H9 (cell line): ENCODE measurements around the gene SMU1. TPM values are rescaled to one million over a fixed set of nuclear protein-coding genes. Genes with fewer than 3 reads are reported as not detected.

Experiments
- DNase-seq: peaks from one replicate; pipeline ENCODE4 v3.0.0-alpha.2; 2017
- H2AFZ ChIP-seq: one replicate; pipeline ENCODE4 v1.6.1; 2013; ENCODE audit warnings: mild to moderate bottlenecking, low read length, control low read depth, moderate library complexity
- H2AK5ac ChIP-seq: 2 replicates; pipeline ENCODE4 v1.6.1; 2013; ENCODE audit warnings: low read length, control low read depth, mixed read lengths; ENCODE audit not compliant: insufficient read length
- H2BK120ac ChIP-seq: one replicate; pipeline ENCODE4 v1.6.1; 2013; ENCODE audit warnings: low read depth, mild to moderate bottlenecking, low read length, control low read depth, inconsistent platforms; ENCODE audit not compliant: poor library complexity, severe bottlenecking
- H2BK12ac ChIP-seq: 2 replicates; pipeline ENCODE4 v1.6.1; 2013; ENCODE audit warnings: low read length, control low read depth, mixed read lengths, low read depth; ENCODE audit not compliant: insufficient read length
- H2BK15ac ChIP-seq: 2 replicates; pipeline ENCODE4 v1.6.1; 2013; ENCODE audit warnings: low read depth, low read length, control low read depth
- H2BK20ac ChIP-seq: one replicate; pipeline ENCODE4 v1.6.1; 2013; ENCODE audit warnings: low read depth, mild to moderate bottlenecking, low read length, control low read depth, inconsistent platforms; ENCODE audit not compliant: poor library complexity, severe bottlenecking
- H2BK5ac ChIP-seq: 2 replicates; pipeline ENCODE4 v1.6.1; 2013; ENCODE audit warnings: low read length, control low read depth, mixed read lengths; ENCODE audit not compliant: insufficient read length
- H3K14ac ChIP-seq: 2 replicates; pipeline ENCODE4 v1.6.1; 2013; ENCODE audit warnings: low read length, control low read depth; ENCODE audit not compliant: insufficient read depth
- H3K18ac ChIP-seq: 2 replicates; pipeline ENCODE4 v1.6.1; 2013; ENCODE audit warnings: low read depth, mild to moderate bottlenecking, mixed read lengths, low read length, control low read depth; ENCODE audit not compliant: insufficient read length
- H3K23ac ChIP-seq: 2 replicates; pipeline ENCODE4 v1.6.1; 2013; ENCODE audit warnings: low read length, control low read depth, mixed read lengths, low read depth; ENCODE audit not compliant: insufficient read length
- H3K23me2 ChIP-seq: 2 replicates; pipeline ENCODE4 v1.6.1; 2013; ENCODE audit warnings: low read depth, mild to moderate bottlenecking, mixed read lengths, low read length, control low read depth; ENCODE audit not compliant: insufficient read length, poor library complexity, severe bottlenecking
- H3K27ac ChIP-seq: 2 replicates; pipeline ENCODE4 v1.5.1; 2013; ENCODE audit warnings: low read length, control low read depth, mixed read lengths, low read depth; ENCODE audit not compliant: insufficient read length
- H3K27me3 ChIP-seq: 2 replicates; pipeline ENCODE4 v1.6.1; 2013; ENCODE audit warnings: low read length, control low read depth, inconsistent platforms; ENCODE audit not compliant: insufficient read depth
- H3K4ac ChIP-seq: 2 replicates; pipeline ENCODE4 v1.6.1; 2013; ENCODE audit warnings: low read depth, mild to moderate bottlenecking, control low read depth, inconsistent platforms, low read length, moderate library complexity
- H3K4me1 ChIP-seq: 2 replicates; pipeline ENCODE4 v1.6.1; 2013; ENCODE audit warnings: low read length, control low read depth, inconsistent platforms; ENCODE audit not compliant: insufficient read depth
- H3K4me2 ChIP-seq: 2 replicates; pipeline ENCODE4 v1.6.1; 2013; ENCODE audit warnings: low read length, control low read depth, mixed read lengths; ENCODE audit not compliant: insufficient read length, insufficient read depth
- H3K56ac ChIP-seq: 2 replicates; pipeline ENCODE4 v1.6.1; 2013; ENCODE audit warnings: low read depth, mild to moderate bottlenecking, mixed read lengths, low read length, control low read depth; ENCODE audit not compliant: insufficient read length
- H3K79me1 ChIP-seq: 2 replicates; pipeline ENCODE4 v1.6.1; 2013; ENCODE audit warnings: low read depth, mild to moderate bottlenecking, moderate library complexity, low read length, control low read depth, inconsistent platforms; ENCODE audit not compliant: insufficient read depth, poor library complexity, severe bottlenecking
- H3K79me2 ChIP-seq: 2 replicates; pipeline ENCODE4 v1.6.1; 2013; ENCODE audit warnings: low read length, control low read depth, inconsistent platforms; ENCODE audit not compliant: insufficient read depth
- H3K9ac ChIP-seq: 2 replicates; pipeline ENCODE4 v1.6.1; 2013; ENCODE audit warnings: low read length, control low read depth, mixed read lengths; ENCODE audit not compliant: insufficient read length; ENCODE audit errors: extremely low read depth
- H3K9me3 ChIP-seq: one replicate; pipeline ENCODE4 v1.6.1; 2013; ENCODE audit warnings: low read depth, low read length, inconsistent platforms; ENCODE audit not compliant: control insufficient read depth
- H3T11ph ChIP-seq: one replicate; pipeline ENCODE4 v1.6.1; 2013; ENCODE audit warnings: mild to moderate bottlenecking, low read length, control low read depth, inconsistent platforms
- H4K20me1 ChIP-seq: one replicate; pipeline ENCODE4 v1.6.1; 2013; ENCODE audit not compliant: control insufficient read depth, insufficient read length, insufficient read depth
- H4K5ac ChIP-seq: 2 replicates; pipeline ENCODE4 v1.6.1; 2013; ENCODE audit warnings: low read depth, mild to moderate bottlenecking, mixed read lengths, low read length, control low read depth; ENCODE audit not compliant: insufficient read length
- H4K8ac ChIP-seq: replicated peaks from 2 replicates; pipeline ENCODE4 v1.6.1; 2013; ENCODE audit warnings: low read length, control low read depth, mixed read lengths, low read depth; ENCODE audit not compliant: insufficient read length
- H4K91ac ChIP-seq: 2 replicates; pipeline ENCODE4 v1.6.1; 2013; ENCODE audit warnings: low read depth, mild to moderate bottlenecking, moderate library complexity, mixed read lengths, low read length, control low read depth; ENCODE audit not compliant: insufficient read length
- H3K27ac Mint-ChIP-seq, 3 experiments: 2 replicates in 2 of 3; 3 replicates in 1 of 3; pipeline ENCODE4 v1.8.0; 2020 to 2021; ENCODE audit warnings: mixed read lengths in 3 of 3, mild to moderate bottlenecking in 1 of 3, moderate library complexity in 1 of 3
- H3K27me3 Mint-ChIP-seq: 2 replicates; pipeline ENCODE4 v1.8.0; 2021; ENCODE audit warnings: low read depth, mild to moderate bottlenecking, moderate library complexity, mixed read lengths
- H3K36me3 Mint-ChIP-seq, 3 experiments: 2 replicates in 2 of 3; 3 replicates in 1 of 3; pipeline ENCODE4 v1.8.0; 2020 to 2021; ENCODE audit warnings: low read depth in 3 of 3, mixed read lengths in 3 of 3; ENCODE audit not compliant: insufficient read depth in 1 of 3
- H3K4me1 Mint-ChIP-seq, 2 experiments: 2 replicates each; pipeline ENCODE4 v1.8.0; 2020; ENCODE audit warnings: mixed read lengths in 2 of 2
- H3K4me3 Mint-ChIP-seq, 2 experiments: 2 replicates in 1 of 2; 3 replicates in 1 of 2; pipeline ENCODE4 v1.8.0; 2020 to 2021; ENCODE audit warnings: mild to moderate bottlenecking in 2 of 2, mixed read lengths in 2 of 2, moderate library complexity in 1 of 2
- H3K9me3 Mint-ChIP-seq, 2 experiments: 2 replicates in 1 of 2; 3 replicates in 1 of 2; pipeline ENCODE4 v1.8.0; 2020; ENCODE audit warnings: mild to moderate bottlenecking in 2 of 2, mixed read lengths in 2 of 2, moderate library complexity in 1 of 2
- CTCF ChIP-seq: fragments of 200-600 bp; sonication (generic); conservative IDR thresholded peaks from 3 replicates; pipeline ENCODE4 v1.8.0; 2021; ENCODE audit warnings: antibody characterized with exemption, mild to moderate bottlenecking
- WGBS: extraction: QIAGEN DNeasy Blood & Tissue Kit; methylation state at CpG from one replicate; pipeline ENCODE4 v1.1.7; 2013; ENCODE audit warnings: missing lambda C conversion rate, low lambda C conversion rate, mixed read lengths; ENCODE audit not compliant: insufficient read length; ENCODE audit errors: extremely low coverage; 5-methylcytosine and 5-hydroxymethylcytosine counted together
- total RNA-seq: library from RNA; stranded (reverse); gene quantifications from 2 replicates; pipeline ENCODE4 v1.2.1, GENCODE V29; 2021

Gene SMU1
- total RNA-seq, 1 experiment from 2014 or later = 26.9 TPM

GRCh38 chr9:33114746-33115145 is 38.3 kb upstream of the SMU1 start:
- H3K4ac ChIP-seq = no peak overlapping the region
- H3K4me2 ChIP-seq = no peak overlapping the region
- no peak overlapping the region for H3K23ac ChIP-seq
- no peak overlapping the region for H2BK20ac ChIP-seq
- no peak overlapping the region for H2BK15ac ChIP-seq
- H3K4me1 ChIP-seq = no peaks in the 10 kb centered on the region
- no peak overlapping the region; the same call in 1 of the 2 replicates for H3K14ac ChIP-seq
- no peak overlapping the region for H2AFZ ChIP-seq
- H2AK5ac ChIP-seq = no peak overlapping the region
- H3K27me3 ChIP-seq = no peaks in the 10 kb centered on the region
- no peak overlapping the region for H2BK5ac ChIP-seq
- WGBS = no CpG with 5 or more reads among the region's 3 CpGs
- H4K91ac ChIP-seq = no peak overlapping the region
- no peaks in the 10 kb centered on the region for H3K9me3 Mint-ChIP-seq
- no peak overlapping the region for H3K9ac ChIP-seq
- H3T11ph ChIP-seq = no peak overlapping the region
- no peak overlapping the region for H3K56ac ChIP-seq
- TF ChIP-seq CTCF = no peak
- H3K23me2 ChIP-seq = no peaks in the 10 kb centered on the region
- no peaks in the 10 kb centered on the region for H3K9me3 ChIP-seq
- H2BK120ac ChIP-seq = no peak overlapping the region
- no peak overlapping the region for H4K8ac ChIP-seq
- H3K4me1 Mint-ChIP-seq = peaks cover 11 to 19% of the 10 kb centered on the region in 2 experiments
- no peak overlapping the region for H4K5ac ChIP-seq
- no peaks in the 10 kb centered on the region for H3K79me2 ChIP-seq
- no peak overlapping the region for H3K27ac Mint-ChIP-seq
- H3K27ac ChIP-seq = no peak overlapping the region
- no peak overlapping the region for H3K4me3 Mint-ChIP-seq
- DNase-seq = no peak
- no peaks in the 10 kb centered on the region for H4K20me1 ChIP-seq
- no peak overlapping the region for H2BK12ac ChIP-seq
- no peaks in the 10 kb centered on the region for H3K27me3 Mint-ChIP-seq
- H3K79me1 ChIP-seq = no peaks in the 10 kb centered on the region
- H3K36me3 Mint-ChIP-seq = no peaks in the 10 kb centered on the region; a peak in 2 of 7 replicates
- H3K18ac ChIP-seq = no peak overlapping the region
